ENCODE results near the gene PARD3B.

GRCh38 chr2:204974487-204974886, 429.2 kb downstream of the PARD3B start:
- TF ChIP-seq CTCF (conservative IDR thresholded peaks at IDR 0.05) (no peak), EZH2 (IDR thresholded peaks at IDR 0.05; ENCODE audit: low read depth) (no peak)

Measured in PC-9 (cell line).